ENCODE results near the gene SCN1A. TPM values are rescaled to one million over a fixed set of nuclear protein-coding genes. Genes with fewer than 3 reads are reported as not detected.

SCN1A gene
- polyA plus RNA-seq, 1 donor (not counting 4 experiments of a cell fraction or from before 2014, with no cell fraction given): not detected

- Histone ChIP-seq H3K36me3 (ENCODE audit: control insufficient read depth in 2 of 2, extremely low read depth in 1 of 2, insufficient read depth in 2 of 2, low read length in 2 of 2) (no peaks in the 10 kb centered on the region), H3K9me1 (ENCODE audit: control insufficient read depth, extremely low read depth, insufficient read depth, low read length) (no peaks in the 10 kb centered on the region), H4K20me1 (ENCODE audit: control insufficient read depth, extremely low read depth, insufficient read depth, low read length) (no peaks in the 10 kb centered on the region), H2AFZ (ENCODE audit: control insufficient read depth, low read length) (no peak overlapping the region), H3K79me2 (ENCODE audit: control insufficient read depth, insufficient read depth, low read length) (no peaks in the 10 kb centered on the region), H3K4me3 (ENCODE audit: control insufficient read depth in 2 of 3, extremely low read depth in 1 of 3, insufficient read depth in 2 of 3, low read depth in 1 of 3, low read length in 3 of 3) (no peak overlapping the region), H3K4me1 (ENCODE audit: control insufficient read depth, extremely low read depth, insufficient read depth, low read length) (no peaks in the 10 kb centered on the region), H3K9me3 (ENCODE audit: control insufficient read depth, low read depth, low read length) (no peaks in the 10 kb centered on the region), H3K27me3 (ENCODE audit: control insufficient read depth, extremely low read depth, insufficient read depth, low read length) (no peaks in the 10 kb centered on the region), H3K4me2 (ENCODE audit: control insufficient read depth, extremely low read depth, insufficient read depth, low read depth, low read length) (no peak overlapping the region), H3K9ac (ENCODE audit: control insufficient read depth, extremely low read depth, insufficient read depth, low read length) (no peak overlapping the region), H3K27ac (ENCODE audit: control insufficient read depth, insufficient read depth, low read length) (no peak overlapping the region)
- FAIRE-seq: no peak
- no peak for DNase-seq (ENCODE audit: low read depth, low spot score)
- dilution Hi-C loops (cut with MboI; ENCODE audit: extremely low pct_ligation_motif_present, low sequenced_read_pairs): no loop called here
- TF ChIP-seq EZH2 (IDR thresholded peaks at IDR 0.05; ENCODE audit: low read length) (no peak), CTCF (optimal IDR thresholded peaks at IDR 0.05 in 1 of 3, IDR thresholded peaks at IDR 0.05 in 1 of 3, conservative IDR thresholded peaks at IDR 0.05 in 1 of 3; ENCODE audit: extremely low read depth in 1 of 3, insufficient read depth in 2 of 3, low read length in 3 of 3) (no peak)
Observed at GRCh38 chr2:166171216-166171615, 43.4 kb upstream of the SCN1A start.

- Histone ChIP-seq H3K36me3 (ENCODE audit: control insufficient read depth in 2 of 2, extremely low read depth in 1 of 2, insufficient read depth in 2 of 2, low read length in 2 of 2) (no peaks in the 10 kb centered on the region), H3K27me3 (ENCODE audit: control insufficient read depth, extremely low read depth, insufficient read depth, low read length) (no peaks in the 10 kb centered on the region), H2AFZ (ENCODE audit: control insufficient read depth, low read length) (no peak overlapping the region), H3K27ac (ENCODE audit: control insufficient read depth, insufficient read depth, low read length) (no peak overlapping the region), H3K9me1 (ENCODE audit: control insufficient read depth, extremely low read depth, insufficient read depth, low read length) (no peaks in the 10 kb centered on the region), H3K4me2 (ENCODE audit: control insufficient read depth, extremely low read depth, insufficient read depth, low read depth, low read length) (no peak overlapping the region), H3K79me2 (ENCODE audit: control insufficient read depth, insufficient read depth, low read length) (no peaks in the 10 kb centered on the region), H3K9me3 (ENCODE audit: control insufficient read depth, low read depth, low read length) (no peaks in the 10 kb centered on the region), H3K4me3 (ENCODE audit: control insufficient read depth in 2 of 3, extremely low read depth in 1 of 3, insufficient read depth in 2 of 3, low read depth in 1 of 3, low read length in 3 of 3) (no peak overlapping the region), H3K9ac (ENCODE audit: control insufficient read depth, extremely low read depth, insufficient read depth, low read length) (no peak overlapping the region), H4K20me1 (ENCODE audit: control insufficient read depth, extremely low read depth, insufficient read depth, low read length) (no peaks in the 10 kb centered on the region), H3K4me1 (ENCODE audit: control insufficient read depth, extremely low read depth, insufficient read depth, low read length) (no peaks in the 10 kb centered on the region)
- TF ChIP-seq EZH2 (IDR thresholded peaks at IDR 0.05; ENCODE audit: low read length) (no peak), CTCF (optimal IDR thresholded peaks at IDR 0.05 in 1 of 3, IDR thresholded peaks at IDR 0.05 in 1 of 3, conservative IDR thresholded peaks at IDR 0.05 in 1 of 3; ENCODE audit: extremely low read depth in 1 of 3, insufficient read depth in 2 of 3, low read length in 3 of 3) (no peak)
- dilution Hi-C loops (cut with MboI; ENCODE audit: extremely low pct_ligation_motif_present, low sequenced_read_pairs): no loop called here
- no peak for DNase-seq (ENCODE audit: low read depth, low spot score)
- FAIRE-seq: no peak
Observed at GRCh38 chr2:166170356-166170755, 42.5 kb upstream of the SCN1A start.
